GM19023 (cell line): ENCODE data around the gene AP3S2.
"Not testable (repeated sequence)": the region's sequence is repeated elsewhere in the genome, so short reads cannot be mapped to it uniquely, and the experiment has no call there.

Source experiments
- ATAC-seq: cut with Tn5 transposase; IDR thresholded peaks from one replicate; pipeline ENCODE4 v1.9.1; 2021; ENCODE audit warnings: mild to moderate bottlenecking, moderate library complexity; ENCODE audit not compliant: unreplicated experiment

Gene AP3S2

GRCh38 chr15:89783861-89784685, 109.7 kb downstream of the AP3S2 start:
- no peak for ATAC-seq

GRCh38 chr15:89783111-89783860, 110.5 kb downstream of the AP3S2 start:
- ATAC-seq: no peak

- not testable (repeated sequence) for ATAC-seq
Observed at GRCh38 chr15:89782619-89782950, 111.2 kb downstream of the AP3S2 start.

GRCh38 chr15:89781891-89782618, 111.7 kb downstream of the AP3S2 start:
- ATAC-seq: no peak

GRCh38 chr15:89781055-89781454, 112.7 kb downstream of the AP3S2 start:
- no peak for ATAC-seq

- ATAC-seq: no peak
Observed at GRCh38 chr15:89780601-89781000, 113.2 kb downstream of the AP3S2 start.
